GM11168 (cell line): ENCODE results near the gene CAMTA1.

ENCODE experiments used
- in situ Hi-C: fragments of 300-500 bp; cut with MboI; formaldehyde crosslinking; loops from one replicate; pipeline ENCODE4 v1.12.0; 2022; ENCODE audit warnings: low sequenced_read_pairs; ENCODE audit not compliant: unreplicated experiment

The CAMTA1 gene

GRCh38 chr1:7250597-7251453 is 465.6 kb downstream of the CAMTA1 start:
- in situ Hi-C loops = no loop called here

GRCh38 chr1:7251454-7251800 is 466.2 kb downstream of the CAMTA1 start:
- in situ Hi-C loops = no loop called here

- in situ Hi-C loops = no loop called here
Observed at GRCh38 chr1:7252411-7253117, 467.3 kb downstream of the CAMTA1 start.

- in situ Hi-C loops = no loop called here
Observed at GRCh38 chr1:7253118-7253480, 467.8 kb downstream of the CAMTA1 start.

- in situ Hi-C loops = no loop called here
Observed at GRCh38 chr1:7253988-7254587, 468.8 kb downstream of the CAMTA1 start.

GRCh38 chr1:7255303-7256058 is 470.2 kb downstream of the CAMTA1 start:
- in situ Hi-C loops = no loop called here

DNA sequence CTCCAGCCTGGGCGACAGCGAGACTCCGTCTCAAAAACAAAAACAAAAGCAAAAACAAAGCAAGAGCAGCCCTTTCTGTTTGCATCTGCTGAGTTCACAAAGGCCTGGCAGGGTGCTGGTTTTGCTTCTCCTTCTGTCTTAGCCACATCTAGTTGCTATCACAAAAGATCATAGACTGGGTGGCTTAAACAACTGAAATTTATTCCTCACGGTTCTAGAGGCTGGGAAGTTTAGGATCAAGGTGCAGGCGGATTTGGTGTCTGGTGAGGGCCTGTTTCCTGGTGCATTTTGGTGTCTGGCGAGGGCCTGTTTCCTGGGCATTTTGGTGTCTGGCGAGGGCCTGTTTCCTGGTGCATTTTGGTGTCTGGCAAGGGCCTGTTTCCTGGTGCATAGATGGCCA is 471.3 kb downstream of the CAMTA1 start:
- in situ Hi-C loops = no loop called here

- in situ Hi-C loops = no loop called here
Observed at GRCh38 chr1:7257225-7257624, 472.0 kb downstream of the CAMTA1 start.

DNA sequence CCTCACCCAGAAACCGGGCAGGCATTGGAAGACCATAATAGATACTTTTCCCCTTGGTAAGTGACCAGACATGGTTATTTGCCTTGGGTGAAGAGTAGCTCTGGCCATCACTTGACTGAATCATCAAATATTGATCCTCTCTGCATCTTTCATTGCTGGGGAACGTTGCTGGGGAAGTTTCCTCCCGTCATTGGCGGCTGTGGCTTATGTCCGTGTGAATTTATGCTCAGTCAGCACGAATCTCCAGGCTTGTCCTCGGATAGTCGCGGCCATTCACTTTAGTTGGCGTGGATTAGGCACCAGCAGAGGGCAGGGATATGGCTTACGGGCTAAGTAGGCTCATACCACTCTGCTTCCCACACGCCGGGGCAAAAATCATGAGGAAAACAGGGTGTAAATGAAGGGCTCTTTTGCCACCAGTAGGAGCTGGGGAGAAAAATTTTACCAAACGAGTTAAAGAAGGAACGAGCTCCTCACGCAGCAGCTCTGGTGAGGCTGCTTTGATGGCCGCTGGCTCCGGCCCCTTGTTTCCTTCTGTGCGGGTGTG is 473.4 kb downstream of the CAMTA1 start:
- in situ Hi-C loops = no loop called here

DNA sequence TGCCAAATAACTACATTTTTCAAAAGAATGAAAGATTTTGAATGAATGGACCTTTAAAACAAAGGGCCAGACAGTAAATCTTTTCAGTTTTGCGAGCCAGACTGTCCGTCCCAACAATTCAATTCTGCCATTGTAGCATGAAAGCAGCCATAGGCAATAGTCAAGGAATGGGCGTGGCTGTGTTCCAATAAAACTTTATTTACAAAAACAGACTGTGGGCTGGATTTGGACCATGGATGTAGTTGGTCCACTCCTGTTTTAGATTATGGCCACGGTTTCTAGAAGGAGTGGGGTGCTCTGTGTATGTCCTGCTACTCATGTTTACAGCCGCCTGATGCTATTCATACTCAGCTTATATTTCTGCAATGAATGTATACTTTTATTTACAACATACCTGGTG is 474.7 kb downstream of the CAMTA1 start:
- in situ Hi-C loops = loop anchor here (10.0 kb wide), 1 partner anchor 55 kb away; no protein-coding TSS in a partner anchor

DNA sequence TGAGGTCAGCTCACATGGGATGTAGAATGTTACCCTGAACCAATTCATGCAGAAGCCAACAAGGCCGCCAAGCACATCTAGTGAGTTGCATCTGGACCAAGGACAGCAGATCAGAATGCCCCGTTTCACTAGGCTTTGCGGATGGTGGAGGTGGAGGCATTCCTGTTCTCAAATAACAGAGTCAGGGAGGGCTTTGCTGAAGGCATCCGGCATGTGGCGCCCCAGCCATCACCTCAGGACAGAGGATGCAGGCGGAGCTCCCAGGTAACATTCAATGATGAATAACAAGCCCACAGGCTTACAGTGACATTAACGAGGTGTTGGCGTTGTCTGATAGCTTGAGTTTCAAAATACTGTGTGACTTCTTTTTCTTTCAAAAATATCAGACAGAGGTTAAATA is 476.2 kb downstream of the CAMTA1 start:
- in situ Hi-C loops = loop anchor here (10.0 kb wide), 1 partner anchor 53 kb away; no protein-coding TSS in a partner anchor

GRCh38 chr1:7262611-7263010 is 477.4 kb downstream of the CAMTA1 start:
- in situ Hi-C loops = loop anchor here (10.0 kb wide), 1 partner anchor 52 kb away; no protein-coding TSS in a partner anchor

DNA sequence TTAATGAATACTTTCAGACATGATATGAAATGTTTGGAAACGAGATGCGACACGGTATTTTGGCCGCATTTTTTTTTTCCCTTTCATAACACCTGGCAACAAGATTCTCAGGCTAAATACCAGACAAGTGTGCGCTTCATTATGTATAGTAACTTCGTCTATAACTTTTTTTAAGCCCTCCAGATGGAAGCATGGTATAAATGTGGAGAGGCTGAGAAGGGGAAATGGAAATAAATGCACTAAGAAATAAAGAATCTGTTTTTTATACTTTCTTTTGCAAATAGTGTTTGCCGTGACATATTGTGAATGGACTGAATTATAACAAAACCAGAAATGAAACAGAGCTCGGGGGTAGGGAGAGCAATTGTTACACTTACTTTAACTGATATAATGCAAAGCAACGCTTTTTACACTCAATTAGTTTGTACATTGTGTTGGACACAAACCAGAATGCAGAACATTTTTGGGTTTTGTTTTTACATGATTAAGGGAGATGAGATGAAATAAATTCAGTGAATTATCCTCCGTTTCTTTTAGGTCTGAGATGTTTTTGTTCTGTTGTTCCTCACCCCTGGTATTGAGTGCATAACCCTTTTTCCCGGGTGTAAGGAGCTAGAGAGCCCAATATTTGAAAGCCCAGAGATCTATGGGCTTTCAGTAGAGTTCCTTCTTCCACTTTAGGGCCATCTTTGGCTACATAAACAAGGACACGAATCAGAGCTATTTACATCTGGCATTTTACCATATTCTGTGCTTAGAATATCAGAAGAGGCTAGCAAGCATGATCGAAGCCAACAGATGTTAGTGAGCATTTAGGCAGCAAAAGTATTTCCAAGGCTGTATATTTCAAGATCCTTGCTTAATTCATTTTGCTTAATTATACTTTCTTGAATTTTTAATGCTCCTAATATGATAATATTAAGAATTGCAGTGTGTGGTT is 478.0 kb downstream of the CAMTA1 start:
- in situ Hi-C loops = loop anchor here (10.0 kb wide), 1 partner anchor 52 kb away; no protein-coding TSS in a partner anchor

DNA sequence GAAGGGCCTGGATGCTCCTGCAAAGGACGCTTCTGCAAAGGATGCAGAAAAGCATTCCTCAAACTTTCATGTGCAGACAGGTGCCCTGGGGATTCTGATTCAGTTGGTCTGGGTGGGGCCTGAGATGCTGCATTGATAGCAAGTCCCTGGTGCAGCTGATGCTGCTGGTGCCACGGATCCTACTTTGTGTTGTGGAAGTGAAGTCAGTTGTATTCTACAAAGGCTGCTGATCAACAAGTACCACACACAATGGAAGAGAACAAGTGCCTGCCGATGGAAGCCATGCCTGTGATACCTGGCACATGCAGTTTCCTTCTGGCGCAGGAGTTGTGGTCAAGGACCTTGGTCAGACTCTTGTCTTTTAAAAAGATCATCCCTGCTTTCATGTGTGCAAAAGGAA is 478.8 kb downstream of the CAMTA1 start:
- in situ Hi-C loops = loop anchor here (10.0 kb wide), 1 partner anchor 51 kb away; no protein-coding TSS in a partner anchor

DNA sequence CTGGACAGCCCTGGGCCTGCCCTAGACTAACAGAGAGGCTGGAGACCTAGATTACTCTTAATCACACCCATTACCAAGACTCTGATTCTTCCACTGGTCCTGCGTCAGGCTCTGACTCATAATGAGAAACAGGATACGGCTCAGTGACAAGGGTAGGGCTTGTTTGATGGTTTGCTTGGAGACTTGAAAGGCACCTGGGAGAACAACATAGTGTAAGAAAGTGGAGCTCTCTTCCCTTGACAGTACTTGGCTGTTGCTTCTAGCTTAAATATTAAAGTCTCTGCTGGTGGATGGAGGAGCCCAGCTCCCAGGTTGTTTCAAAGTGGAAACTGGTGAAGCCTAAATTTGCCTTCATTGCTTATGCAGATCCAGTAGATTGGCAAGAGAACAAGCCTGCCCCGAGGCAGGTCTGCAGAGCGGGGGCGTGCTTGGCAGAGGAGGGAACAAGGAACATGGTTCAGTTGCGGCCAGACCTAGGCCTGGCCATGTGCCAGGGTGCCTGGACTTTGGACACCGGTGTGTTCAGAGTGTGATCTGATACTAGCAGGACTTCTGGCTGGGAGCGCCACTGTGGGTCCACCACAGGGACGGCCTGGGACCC is 480.6 kb downstream of the CAMTA1 start:
- in situ Hi-C loops = loop anchor here (10.0 kb wide), 1 partner anchor 49 kb away; no protein-coding TSS in a partner anchor

GRCh38 chr1:7266561-7266960 is 481.3 kb downstream of the CAMTA1 start:
- in situ Hi-C loops = loop anchor here (10.0 kb wide), 1 partner anchor 48 kb away; no protein-coding TSS in a partner anchor

GRCh38 chr1:7267493-7267892 is 482.2 kb downstream of the CAMTA1 start:
- in situ Hi-C loops = loop anchor here (10.0 kb wide), 1 partner anchor 47 kb away; no protein-coding TSS in a partner anchor

- in situ Hi-C loops = loop anchor here (10.0 kb wide), 1 partner anchor 46 kb away; no protein-coding TSS in a partner anchor
Observed at GRCh38 chr1:7268983-7269382, 483.7 kb downstream of the CAMTA1 start.
